GM12875 (cell line): Measurements from ENCODE around the gene NAMPT.
"Not testable (repeated sequence)": the region's sequence is repeated elsewhere in the genome, so short reads cannot be mapped to it uniquely, and the experiment has no call there.

Experiments used
- H3K4me3 ChIP-seq: one replicate; pipeline ENCODE4 v1.5.1; 2011; ENCODE audit warnings: low read depth, low read length, control low read depth
- TF ChIP-seq, protein P1 (sequence below): IDR thresholded peaks from 2 replicates; pipeline ENCODE4 v1.5.1; 2011; ENCODE audit warnings: low read depth, mild to moderate bottlenecking, control low read depth, inconsistent platforms, low read length, moderate library complexity, borderline replicate concordance; ENCODE audit not compliant: insufficient read depth

NAMPT gene

DNA sequence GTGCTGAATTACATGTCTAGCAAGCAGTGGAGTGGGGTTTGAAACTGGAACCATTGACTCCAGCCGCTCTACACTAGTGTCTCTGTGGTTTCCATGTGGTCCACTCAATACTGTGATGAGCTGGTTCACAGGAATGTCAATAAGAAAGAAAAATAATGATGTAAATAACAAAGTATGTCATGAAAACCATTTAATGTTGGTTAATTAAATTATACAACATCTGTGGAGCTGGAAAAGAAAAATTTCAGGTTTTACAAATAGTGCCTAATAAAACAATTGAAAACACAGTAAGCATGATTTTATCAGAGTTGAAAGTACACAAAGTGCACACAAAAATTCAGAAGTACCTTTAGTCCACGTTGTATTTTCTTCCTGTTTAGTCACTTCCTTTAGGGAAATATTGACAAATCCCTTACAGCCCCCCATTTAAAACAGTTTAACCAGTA, 28.7 kb upstream of the NAMPT start:
- H3K4me3 ChIP-seq: no peak overlapping the region
- TF ChIP-seq, protein P1, sequence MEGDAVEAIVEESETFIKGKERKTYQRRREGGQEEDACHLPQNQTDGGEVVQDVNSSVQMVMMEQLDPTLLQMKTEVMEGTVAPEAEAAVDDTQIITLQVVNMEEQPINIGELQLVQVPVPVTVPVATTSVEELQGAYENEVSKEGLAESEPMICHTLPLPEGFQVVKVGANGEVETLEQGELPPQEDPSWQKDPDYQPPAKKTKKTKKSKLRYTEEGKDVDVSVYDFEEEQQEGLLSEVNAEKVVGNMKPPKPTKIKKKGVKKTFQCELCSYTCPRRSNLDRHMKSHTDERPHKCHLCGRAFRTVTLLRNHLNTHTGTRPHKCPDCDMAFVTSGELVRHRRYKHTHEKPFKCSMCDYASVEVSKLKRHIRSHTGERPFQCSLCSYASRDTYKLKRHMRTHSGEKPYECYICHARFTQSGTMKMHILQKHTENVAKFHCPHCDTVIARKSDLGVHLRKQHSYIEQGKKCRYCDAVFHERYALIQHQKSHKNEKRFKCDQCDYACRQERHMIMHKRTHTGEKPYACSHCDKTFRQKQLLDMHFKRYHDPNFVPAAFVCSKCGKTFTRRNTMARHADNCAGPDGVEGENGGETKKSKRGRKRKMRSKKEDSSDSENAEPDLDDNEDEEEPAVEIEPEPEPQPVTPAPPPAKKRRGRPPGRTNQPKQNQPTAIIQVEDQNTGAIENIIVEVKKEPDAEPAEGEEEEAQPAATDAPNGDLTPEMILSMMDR: no peak

DNA sequence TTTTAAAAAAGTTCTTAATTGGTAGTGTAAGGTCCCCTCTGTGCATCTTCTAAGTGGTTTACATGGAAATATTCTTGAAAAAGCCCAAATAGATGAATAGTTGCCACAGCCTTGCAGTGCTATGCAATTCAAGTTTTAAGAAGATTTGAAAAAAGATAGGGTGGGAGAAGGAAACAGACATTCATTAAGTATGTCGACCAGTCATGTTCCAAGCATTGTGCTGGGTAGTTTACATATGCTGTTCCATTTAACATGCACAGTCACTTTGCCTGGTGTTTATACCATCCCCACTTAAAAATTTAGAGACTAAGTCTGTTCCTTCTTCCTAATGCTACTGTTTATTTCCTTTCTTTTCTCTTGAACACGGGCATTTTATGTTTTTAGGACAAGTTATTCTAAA, 28.1 kb upstream of the NAMPT start:
- H3K4me3 ChIP-seq: no peak overlapping the region
- TF ChIP-seq, protein P1: no peak

DNA sequence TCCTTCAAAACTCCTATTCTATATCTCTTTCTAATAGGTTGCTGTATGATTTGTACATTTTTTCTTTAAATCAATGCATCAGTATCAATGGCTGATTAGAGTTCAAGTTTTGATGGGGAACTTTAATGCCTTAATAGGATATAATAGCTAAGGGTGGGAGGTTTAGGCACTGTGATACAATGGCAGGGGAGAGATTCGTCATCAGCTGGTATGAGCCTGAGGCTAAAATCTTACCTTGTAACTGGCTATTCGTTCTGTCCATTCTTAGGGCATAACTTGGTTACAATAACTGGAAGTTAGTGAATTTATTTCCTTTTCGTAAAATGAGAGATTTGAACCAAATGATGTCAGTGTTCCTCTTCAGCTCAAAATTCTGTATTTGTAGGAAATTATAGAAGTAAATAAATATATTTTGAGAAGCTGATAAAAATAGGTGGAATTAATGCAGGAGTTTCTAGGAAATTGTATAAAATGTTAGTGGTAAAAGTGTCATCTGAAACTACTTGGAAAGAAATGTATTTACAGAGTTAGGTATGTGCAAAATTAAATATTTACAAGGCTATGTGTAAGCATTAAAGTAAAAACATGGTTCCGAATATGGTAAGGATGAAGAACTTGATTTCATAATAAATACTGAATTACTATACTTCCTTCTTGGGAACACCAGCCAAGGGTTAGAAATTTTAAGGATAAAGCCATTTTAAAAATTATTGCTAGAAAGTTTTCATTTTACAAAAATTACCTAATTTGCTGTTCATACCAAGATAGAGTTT, 27.5 kb upstream of the NAMPT start:
- H3K4me3 ChIP-seq: no peak overlapping the region
- TF ChIP-seq, protein P1: no peak

DNA sequence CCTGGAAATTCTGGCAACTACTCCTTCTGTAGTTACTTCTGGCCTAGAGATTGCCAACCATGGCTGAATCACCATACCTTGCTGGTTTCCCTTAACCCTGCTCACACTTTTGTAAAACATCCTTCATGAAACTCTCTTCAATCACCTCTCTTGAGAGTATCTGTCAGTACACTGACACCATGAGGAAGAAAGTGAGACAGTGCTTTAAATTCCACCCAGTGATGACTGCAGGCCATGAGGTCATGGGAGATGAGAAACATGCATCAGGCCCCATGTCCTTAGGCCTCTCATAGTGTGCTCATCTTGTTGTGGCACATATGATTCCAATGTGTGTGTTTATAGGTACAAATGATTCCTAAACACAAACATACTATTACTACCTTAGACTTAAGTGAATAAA, 24.6 kb upstream of the NAMPT start:
- TF ChIP-seq, protein P1: no peak
- H3K4me3 ChIP-seq: no peak overlapping the region

DNA sequence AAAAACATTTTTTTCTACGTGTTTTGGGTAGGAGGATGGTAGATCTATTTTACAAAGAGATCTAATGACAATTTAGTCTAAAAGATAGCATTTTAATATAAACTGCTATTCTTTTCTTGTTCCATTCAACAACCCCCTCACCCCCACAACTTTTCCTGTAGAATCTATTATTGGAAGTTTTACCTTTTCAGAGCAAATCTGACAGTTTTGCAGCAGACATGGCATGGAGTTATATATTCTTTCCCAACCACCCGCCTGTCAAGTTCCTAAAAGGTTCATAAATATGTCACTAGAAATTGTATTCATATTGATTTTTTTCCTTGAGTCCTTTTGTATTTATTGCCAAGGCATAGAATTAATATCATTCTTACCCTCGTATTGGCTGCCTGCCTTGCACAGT, 21.5 kb upstream of the NAMPT start:
- no peak overlapping the region for H3K4me3 ChIP-seq
- TF ChIP-seq, protein P1: no peak

DNA sequence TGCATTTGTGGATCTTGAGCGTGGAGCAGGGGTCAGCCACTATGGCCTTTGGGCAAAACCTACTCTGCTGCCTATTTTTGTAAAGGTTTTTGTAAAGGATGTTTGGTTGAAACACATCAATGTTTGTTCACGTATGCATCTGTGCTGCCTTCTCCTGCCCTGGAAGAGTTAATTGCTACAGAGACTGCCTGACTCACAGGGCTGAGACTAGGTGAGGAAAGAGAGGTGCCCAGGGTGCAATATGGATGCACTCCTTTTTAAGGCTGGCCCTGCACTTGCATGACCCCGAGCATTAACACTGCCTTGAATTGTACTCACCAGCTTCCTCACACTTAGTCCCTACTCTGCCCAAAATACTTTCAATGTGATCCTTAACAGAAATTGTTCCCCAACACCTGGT, 20.9 kb upstream of the NAMPT start:
- TF ChIP-seq, protein P1: no peak
- no peak overlapping the region for H3K4me3 ChIP-seq

DNA sequence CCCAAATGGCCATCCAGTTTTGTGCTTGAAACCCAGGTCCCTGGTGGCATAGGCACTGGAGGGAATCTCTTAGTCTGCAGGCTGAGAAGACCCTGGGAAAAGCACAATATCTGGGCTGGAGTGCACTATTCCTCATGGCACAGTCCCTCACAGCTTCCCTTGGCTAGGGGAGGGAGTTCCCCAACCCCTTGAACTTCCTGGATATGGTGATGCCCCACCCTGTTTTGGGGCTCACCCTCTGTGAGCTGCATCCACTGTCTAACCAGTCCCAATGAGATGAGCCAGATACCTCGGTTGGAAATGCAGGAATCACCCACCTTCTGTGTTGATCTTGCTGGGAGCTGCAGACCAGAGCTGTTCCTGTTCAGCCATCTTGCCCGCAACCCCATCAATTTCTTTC, 19.8 kb upstream of the NAMPT start:
- H3K4me3 ChIP-seq: no peak overlapping the region
- TF ChIP-seq, protein P1: no peak

DNA sequence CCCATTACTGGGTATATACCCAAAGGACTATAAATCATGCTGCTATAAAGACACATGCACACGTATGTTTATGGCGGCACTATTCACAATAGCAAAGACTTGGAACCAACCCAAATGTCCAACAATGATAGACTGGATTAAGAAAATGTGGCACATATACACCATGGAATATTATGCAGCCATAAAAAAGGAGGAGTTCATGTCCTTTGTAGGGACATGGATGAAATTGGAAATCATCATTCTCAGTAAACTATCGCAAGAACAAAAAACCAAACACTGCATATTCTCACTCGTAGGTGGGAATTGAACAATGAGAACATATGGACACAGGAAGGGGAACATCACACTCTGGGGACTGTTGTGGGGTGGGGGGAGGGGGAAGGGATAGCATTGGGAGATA, 13.8 kb upstream of the NAMPT start:
- H3K4me3 ChIP-seq: not testable (repeated sequence)

DNA sequence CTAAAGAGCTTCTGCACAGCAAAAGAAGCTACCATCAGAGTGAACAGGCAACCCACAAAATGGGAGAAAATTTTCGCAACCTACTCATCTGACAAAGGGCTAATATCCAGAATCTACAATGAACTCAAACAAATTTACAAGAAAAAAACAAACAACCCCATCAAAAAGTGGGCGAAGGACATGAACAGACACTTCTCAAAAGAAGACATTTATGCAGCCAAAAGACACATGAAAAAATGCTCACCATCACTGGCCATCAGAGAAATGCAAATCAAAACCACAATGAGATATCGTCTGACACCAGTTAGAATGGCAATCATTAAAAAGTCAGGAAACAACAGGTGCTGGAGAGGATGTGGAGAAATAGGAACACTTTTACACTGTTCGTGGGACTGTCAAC, 13.4 kb upstream of the NAMPT start:
- H3K4me3 ChIP-seq: not testable (repeated sequence)
